Stimulated activated CD4-positive, alpha-beta T cell treated with anti-CD3 and anti-CD28 coated beads, Interleukin-12 subunit alpha, Interleukin-12 subunit beta, amount 100 ng/mL, for 24 hours (primary cell): ENCODE results near the gene AQP2.

Source experiments
- DNase-seq, 2 experiments: peaks; one replicate each; pipeline ENCODE4 v3.0.0-alpha.2; 2020; ENCODE audit warnings: low read depth in 2 of 2

Gene AQP2

DNA sequence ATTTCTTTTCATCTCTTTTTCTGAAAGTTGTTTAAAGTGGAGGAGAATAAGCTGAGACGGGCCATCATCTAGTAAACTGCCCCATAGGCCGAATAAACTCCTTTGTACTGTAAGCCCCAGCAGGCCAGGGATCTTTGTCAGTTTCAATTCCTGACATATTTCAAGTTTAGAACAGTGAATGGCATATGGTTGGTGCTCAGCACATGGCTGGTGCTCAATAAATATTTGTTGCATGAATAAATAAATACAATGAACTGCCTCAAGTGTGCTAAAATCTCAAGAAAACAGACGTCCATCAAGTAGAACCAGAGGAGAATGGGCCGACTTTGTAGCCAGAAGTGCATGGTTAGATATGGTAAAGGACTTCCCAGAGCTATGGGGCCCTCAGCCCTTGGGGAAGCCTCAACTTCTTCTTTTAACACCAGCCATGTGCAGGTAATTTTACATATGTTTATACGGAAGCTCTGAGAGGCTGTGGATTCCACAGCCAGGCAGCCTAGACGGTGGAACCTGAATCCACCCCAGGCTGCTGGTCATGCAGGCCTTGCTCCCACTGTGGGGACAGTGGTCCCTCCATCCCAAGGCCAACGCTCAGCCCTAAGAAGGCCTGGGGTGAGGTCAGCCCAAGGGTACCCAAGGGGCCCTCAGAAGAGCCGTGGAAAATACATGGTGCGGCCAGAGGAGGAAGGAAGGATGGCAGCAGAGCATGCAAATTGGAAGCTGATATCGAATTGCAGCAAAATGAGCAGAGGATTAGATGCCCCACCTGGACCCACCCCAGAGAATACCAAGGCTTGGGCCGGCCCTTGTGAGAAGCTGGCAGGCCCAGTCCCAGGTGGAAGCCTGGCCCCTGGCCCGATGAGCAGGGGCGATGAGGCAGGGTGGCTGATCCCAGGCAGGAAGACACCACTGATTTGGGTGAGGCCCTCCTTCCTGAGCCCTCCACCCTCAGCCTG, 8.7 kb upstream of the AQP2 start:
- DNase-seq: no peak

DNA sequence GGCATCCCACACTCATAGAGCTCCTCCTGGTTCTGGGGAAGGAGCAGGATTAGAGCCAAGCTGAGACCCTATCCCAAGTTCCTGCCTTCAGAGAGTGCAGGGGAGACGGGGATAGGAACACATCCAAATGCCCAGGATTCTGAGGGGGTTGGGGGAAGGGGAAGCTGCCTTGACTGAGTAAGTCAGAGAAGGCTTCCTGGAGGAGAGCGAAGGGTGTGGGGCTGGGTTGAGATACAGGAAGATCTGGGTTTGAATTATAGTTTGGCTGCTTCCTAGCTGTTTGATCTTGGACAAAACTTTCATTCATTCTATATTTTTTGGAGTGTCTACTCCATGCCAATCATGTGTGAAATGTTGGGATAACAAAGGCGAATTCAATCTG, 8.0 kb upstream of the AQP2 start:
- no peak for DNase-seq

DNA sequence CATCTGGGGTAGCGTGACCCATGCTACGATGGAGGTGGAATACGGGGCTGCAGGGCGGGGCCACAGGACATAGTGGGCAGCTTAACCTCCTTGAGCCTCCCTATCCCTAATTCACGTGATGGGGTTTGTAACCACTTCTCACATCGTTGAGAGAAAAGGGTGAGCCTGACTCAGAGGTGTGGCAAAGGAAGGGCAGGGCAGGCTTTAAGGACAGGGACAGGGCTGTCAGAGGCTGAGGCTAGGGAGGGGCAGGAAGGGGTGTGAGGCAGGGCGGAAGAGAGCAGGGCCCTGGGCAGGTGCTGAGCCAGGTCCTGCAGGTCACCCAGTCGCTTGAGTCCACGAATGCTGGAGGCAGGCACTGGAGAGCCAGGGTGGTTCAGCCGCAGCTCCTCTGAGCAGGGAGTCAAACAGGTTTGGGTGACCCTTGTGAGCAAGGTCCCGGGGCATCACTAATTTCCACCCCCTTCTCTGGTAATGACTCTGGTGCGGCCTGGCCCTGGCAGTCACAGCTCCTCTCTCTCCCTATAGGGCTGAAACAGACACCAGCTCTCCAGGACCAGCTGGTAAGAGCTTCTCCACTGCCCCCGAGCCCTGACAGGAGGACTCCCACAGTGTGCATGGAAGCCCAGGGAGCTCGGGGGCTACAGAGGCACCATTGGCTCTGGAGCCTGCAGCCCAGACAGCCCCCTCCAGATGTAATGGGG, 7.5 kb upstream of the AQP2 start:
- no peak for DNase-seq

DNA sequence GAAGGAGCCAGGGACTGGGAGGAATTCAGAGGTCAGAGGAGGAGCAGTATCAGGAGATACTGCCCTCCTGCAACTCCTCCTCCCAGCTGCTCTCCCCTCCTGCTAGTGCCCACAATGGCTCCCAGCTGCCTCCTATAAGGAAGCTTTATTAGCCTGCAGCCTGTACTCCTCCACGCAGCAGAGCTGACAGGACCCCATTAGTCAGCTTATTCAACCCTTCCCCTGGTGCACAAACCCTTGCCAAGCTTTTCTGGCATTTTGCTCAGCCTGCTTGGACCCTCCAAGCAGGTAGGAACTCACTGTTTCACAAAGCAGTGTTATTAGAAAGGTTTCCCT, 6.9 kb upstream of the AQP2 start:
- DNase-seq: no peak

DNA sequence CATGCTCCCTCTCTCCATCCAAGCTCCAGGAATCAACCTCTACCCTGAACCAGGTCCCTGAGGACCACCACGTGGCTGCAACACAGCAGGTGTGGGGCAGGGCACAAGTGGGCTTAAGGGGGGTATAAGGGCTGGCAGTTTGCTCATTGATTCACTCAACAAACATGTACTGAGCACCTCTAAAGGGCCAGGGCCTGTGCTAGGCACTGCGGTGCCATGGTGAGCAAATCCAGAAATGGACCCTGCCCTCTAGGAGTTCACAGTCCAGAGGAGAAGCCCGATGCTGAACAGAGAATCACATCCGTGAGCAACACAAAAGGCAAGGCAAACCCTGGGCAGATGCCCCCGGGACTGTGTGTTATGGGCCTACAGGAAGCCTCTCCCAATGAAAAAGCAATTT, 6.5 kb upstream of the AQP2 start:
- DNase-seq: no peak

DNA sequence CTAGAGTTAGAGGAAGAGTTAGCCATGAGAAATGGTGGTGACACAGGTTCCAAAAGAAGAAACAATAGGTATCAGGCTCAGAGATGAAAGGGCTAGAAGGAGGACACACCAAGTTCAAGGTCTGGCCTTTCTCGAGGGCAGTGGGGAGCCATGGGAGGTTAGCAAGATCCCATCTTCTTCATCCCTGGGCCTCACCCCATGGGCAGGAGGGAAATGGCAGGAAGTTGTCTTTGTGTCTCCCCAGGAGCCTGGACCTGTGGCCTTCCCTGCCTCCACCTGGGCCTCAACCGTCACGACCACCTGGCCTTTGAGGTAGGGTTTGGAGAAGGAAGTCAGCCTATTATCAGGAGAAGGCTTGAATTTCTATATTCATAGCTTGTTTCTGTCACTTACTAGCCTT, 5.8 kb upstream of the AQP2 start:
- DNase-seq: no peak

DNA sequence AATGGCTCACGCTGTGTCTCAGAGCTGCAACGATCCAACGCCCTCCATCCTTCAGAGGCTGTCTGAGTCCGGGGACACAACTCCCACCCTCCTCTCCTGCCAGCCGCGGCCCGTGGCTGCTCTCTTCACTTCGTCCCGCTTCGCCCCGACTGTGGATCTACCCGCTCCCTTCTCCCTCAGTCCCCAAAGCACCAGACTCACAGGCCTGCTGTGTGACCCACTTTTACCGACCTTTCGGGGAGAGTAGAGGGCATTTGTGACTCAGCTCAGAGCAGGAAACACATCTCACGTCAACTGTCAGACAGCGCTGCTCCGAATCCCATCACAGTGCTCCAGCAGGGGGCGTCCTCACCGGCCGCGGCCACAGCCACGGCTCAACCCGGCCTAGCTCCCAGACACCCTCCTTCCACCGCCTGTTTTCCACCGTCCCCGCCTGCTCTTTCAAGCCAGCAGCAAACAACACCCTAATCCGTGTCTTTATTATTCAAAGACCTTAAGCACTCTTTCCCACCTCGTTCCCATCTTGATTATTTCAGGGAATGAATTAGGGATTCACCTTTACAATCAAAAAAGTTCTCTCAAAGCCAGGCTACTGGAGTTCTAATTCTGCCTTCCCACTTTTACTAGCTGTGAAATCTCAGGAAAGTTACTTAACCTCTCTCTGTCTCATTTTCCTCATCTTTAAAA, 5.0 kb upstream of the AQP2 start:
- peak; percentile 74 to 91 for DNase-seq

DNA sequence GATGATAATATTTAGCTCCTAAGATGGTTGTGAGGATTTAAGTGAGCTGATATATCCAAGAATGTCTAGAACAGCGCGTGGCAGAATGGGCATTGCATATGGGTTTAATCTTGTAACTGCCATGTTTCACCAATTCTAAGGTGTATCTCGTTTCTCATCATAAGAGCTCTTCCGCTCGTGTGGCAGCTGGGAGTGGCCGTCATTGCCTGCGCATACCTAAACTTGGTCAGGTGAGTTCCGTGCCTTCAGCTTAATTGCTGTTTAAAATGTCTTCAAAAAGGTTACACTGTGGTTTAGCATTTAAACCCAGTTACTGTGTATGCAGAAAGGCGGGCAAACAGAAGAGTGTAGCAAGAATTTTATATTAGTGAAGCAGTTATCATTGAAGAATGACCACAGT, 4.5 kb upstream of the AQP2 start:
- DNase-seq: no peak

DNA sequence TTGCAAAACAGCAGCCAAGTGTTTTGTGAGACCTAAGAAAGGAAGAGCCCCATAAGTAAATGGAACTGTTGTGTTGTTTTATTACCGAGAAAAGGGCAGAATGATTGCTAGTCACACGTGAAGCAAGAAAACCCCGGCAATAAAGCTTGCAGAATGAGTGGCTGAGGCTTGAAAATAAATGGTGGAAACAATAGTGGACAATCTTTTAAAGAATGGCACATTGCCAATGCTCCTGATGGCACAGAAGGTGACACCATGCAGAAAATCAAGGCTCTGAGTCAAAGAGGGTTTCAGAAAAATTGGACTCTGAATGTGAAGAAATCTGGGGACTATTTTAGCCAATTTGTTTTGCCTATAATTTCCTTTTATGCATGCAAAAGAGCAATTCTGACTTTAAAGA, 4.0 kb upstream of the AQP2 start:
- no peak for DNase-seq

DNA sequence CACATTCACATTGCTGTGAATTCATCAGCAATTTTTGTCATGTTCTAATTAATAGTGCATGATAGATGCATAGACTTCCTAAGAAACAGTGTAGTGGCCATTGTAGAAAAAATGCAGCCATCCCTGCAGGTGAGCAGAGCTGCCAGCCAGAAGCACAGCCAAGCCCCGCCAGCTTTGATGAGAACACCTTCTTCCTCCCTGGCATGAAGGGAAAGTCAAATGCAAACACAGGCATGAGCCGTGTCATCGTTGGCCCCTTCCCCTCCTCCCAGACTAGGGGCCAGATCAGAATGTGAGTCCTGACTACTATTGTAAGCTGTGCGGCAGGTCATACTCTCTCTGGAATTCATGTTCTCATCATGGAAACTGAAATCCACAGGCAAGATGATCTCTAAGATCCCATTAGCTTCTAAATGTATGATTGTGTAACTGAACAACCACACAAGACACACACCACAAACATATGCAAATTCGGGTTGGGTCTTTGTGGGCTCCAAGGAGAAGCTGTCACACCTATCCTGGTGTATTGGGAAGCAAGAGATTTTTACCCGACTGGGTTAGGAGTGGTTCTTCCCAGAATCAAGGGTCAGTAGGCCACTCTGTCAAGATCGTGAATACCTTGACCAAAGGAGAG, 2.8 kb upstream of the AQP2 start:
- no peak for DNase-seq

DNA sequence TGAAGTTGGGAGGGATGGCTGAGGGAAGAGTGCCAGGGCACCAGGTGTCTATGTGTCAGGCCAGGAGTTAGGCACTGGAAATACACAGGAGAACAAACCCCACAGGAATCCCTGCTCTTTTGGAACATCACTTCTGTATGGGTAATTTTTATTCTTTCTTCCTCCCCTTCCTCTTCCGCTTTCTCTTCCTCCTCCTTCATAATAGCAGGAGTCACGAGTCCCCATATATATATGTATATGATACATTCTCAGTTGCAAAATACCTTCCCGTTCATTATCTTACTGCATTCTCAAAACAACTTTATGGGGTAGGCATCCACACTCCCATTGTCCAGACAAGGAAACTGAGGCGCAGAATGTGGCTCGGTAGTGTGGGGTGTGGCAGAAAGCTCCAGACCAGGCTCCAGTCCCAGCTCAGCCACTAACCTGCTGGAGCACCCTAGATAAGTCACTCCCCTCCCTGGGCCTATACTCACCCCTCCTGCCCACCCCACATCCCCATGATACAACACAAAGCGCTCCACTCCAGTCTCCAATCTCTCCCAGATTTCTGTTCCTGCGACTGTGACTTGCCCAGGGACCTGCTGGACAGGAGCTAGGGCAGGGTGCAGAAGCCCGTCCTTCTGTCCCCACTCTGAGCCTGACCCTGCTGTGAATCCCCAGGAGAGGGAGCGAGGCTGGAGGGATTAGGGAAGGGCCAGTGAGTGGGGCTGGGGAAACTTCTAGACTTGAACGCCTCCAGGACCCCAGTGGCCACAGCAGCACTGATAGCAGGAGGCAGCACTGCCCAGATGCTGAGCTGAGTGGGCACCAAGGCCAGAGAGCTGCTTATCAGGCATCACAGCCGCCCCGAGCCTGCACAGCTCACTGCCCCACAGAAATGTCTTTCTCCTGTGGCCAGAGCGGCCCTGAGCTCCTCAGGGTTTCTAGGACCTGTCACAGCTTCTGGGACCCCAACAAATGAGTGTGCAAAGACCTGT, 1.4 kb upstream of the AQP2 start:
- DNase-seq: no peak

DNA sequence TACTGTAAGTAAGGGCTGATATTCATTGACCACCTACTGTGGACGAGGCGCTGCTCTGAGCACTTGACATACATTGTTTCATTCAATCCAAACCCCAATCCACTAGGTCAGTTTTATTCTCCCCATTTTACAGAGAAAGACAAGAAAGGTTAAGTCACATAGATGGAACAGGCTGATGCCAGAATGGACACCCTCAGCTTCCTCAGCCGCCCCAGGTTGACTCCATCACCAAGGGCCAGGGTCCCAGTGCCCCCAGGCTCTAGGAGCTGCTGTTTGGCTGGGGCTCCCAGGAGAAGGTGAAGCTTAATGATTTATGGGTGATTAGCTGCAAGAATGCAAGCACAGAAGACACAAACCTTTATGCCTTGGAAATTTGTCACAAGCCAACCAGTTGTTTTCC, 671 bp upstream of the AQP2 start:
- DNase-seq: no peak

DNA sequence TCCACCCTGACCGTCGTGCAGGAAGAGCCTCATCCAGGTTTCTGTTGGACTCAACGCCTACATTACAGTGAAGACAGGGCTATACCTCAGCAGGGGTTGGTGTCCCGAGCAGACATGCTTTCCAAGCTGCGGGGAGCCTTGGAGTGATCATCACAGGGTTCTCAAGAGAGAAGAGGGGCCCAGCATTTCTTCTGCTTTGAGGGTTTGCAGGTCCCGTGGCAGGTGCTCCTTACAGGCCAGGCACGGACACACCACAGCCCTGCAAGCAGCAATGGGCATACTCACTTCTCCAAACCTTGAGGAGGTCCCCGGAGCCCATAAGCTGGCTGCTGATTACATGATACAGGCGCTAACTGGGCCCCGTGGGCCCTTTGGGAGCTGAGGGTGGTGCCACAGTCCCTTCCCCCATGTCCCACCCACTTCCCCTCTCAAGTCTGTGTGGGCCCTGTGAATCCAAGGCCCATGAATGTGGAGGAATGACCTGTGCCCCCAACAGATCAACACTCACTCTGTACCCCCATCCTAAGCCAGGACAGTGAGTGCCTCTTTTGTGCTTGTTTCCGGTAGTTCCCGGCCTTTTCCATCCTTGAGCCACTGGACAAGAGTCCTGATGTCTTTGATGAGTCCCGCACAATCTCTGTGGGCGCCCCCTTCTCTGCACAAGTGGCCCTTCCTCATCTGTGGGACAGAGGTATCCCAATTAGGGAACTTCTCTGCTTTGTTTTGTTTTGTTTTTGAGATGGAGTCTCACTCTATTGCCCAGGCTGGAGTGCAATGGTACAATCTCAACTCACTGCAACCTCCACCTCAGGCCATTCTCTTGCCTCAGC, 1.1 kb downstream of the AQP2 start:
- DNase-seq: no peak

DNA sequence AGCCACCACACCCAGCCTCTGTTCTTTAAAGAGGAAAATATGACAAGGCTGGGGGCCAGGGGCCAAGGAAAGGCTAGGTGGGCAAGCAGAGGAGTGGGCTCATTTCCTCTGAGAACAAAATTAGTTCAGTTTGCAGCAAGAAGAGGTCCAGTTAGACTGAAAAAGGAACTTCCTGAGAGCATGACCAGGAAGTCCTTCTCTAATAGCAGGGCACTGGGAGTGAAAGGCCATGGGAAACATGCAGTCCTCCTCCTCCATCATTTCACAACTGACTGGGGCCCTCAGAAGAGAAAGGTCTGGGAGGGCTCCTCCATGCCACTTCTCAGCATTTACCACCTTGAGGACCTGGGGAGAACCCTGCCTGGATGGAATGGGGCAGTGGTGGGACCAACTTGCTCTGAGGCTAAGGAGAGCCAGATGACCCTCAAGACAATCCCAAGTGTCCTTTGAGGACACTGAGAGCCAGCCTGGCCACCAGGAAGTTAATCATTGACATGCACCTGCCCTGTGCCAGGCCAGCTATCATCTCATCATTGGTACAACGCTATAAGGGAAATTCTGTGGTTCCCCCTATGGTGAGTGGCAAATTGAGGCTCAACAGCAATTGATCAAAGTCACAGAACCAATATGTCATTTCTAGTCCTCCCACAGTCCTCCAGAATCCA, 2.0 kb downstream of the AQP2 start:
- DNase-seq: no peak

DNA sequence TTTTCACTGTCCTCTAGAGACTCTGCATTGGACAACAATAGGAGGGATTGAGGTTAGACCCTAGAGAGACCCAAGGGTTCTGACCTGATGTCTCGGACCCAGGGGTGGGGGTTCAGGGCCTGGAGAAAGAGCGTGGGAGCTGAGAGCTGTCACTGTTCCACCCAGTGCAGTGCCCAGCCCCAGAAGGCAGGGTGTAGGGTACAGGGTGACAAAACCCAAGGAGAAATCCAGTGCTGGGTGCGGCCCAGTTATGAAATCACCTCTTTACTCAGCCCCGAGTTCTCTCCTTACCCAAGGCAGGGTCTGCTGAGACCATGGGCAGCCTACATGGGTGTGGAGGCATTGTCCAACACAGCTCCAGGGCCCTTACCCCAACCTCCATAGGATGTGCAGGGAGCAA, 2.6 kb downstream of the AQP2 start:
- DNase-seq: no peak

DNA sequence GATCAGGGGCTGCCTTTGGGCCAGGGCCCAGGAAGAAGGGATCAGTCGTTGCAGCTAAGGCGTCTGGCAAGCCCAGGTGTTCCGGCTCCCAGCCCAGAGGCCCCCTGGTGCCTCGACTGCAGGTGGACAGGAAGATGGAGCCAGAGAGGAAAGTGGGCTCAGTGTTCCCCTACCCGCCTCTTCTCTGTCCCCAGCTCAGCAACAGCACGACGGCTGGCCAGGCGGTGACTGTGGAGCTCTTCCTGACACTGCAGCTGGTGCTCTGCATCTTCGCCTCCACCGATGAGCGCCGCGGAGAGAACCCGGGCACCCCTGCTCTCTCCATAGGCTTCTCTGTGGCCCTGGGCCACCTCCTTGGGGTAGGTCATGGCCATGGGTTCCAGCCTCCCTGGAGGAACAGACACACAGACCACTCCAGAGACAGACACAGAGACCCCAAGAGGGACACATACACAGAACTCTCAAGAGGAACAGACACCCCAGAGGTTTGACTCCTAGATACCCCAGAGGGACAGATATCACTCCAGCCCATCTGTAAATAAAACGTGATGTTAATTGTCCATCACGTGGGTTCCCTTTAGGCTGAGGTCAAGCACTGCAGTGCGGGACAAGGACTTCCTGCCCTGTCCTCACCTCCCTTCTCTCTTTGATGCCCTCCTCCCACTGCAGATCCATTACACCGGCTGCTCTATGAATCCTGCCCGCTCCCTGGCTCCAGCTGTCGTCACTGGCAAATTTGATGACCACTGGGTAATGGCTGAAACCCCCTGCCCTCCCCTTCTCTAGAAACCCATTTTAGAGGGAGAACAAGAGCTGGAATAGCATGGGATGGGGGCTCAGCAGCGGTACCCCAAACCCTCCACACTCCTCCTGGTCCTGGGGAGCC, 3.7 kb downstream of the AQP2 start:
- no peak for DNase-seq

DNA sequence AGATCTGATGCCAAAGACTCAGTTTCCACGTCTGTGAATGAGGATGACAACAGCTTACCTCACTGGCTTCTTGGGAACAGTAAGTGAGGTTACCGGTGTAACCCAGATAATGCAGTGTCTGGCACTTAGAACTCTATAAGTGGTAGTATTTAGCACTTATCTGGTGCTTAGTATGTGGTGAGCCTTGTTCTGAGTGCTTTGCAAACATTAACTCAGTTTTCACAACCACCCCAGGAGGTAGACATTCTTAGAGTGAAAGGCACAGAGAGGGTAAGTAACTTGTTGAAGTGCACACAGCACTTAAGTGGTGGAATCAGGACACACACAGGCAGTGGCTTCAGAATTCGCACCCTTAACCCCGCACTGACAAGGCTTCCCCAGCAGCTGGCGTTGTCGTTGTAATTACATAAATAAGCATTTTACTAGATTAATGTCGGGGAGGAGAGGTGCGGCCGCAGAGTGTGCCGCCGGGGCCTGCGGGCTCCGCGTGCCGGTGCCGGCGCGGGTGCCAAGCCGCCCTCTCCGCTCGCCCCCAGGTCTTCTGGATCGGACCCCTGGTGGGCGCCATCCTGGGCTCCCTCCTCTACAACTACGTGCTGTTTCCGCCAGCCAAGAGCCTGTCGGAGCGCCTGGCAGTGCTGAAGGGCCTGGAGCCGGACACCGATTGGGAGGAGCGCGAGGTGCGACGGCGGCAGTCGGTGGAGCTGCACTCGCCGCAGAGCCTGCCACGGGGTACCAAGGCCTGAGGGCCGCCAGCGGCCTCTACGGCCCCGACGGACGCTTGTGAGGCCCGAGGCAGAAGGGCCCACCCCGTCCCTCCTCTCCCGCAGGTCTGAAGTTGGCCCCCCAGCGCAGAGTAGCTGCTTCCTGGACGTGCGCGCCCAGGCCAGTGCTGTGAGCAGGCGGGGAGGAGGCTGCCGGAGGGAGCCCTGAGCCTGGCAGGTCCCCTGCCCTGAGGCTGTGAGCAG, 4.6 kb downstream of the AQP2 start:
- DNase-seq: no peak
